ENCODE results near the gene NUBPL.
"Not testable (repeated sequence)": the region's sequence is repeated elsewhere in the genome, so short reads cannot be mapped to it uniquely, and the experiment has no call there.

NUBPL gene

GRCh38 chr14:31884238-31884637, 323.0 kb downstream of the NUBPL start:
- DNase-seq = no peak

GRCh38 chr14:31884776-31885379, 323.7 kb downstream of the NUBPL start:
- DNase-seq = no peak

- DNase-seq = no peak
Observed at GRCh38 chr14:31886156-31886835, 325.1 kb downstream of the NUBPL start.

GRCh38 chr14:31887929-31888580, 326.9 kb downstream of the NUBPL start:
- DNase-seq = no peak

DNA sequence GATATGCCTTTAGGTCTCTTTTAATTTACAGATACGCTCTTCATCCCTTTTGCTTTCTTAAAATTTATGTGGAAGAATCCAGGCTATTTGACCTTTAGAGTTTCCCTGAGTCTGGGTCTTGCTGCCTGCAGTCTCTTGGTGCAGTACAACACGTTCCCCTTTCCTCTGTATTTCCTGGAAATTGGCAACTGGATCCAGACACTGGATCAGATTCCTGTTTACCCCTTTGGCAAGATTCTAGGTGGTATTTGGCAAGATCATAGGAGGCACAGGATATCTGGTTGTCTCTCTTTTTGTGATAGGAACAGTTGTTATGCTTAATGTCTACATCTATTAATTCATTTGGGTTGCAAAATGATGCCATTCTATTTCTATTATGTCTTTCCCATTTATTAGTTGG, 328.1 kb downstream of the NUBPL start:
- DNase-seq = no peak

DNA sequence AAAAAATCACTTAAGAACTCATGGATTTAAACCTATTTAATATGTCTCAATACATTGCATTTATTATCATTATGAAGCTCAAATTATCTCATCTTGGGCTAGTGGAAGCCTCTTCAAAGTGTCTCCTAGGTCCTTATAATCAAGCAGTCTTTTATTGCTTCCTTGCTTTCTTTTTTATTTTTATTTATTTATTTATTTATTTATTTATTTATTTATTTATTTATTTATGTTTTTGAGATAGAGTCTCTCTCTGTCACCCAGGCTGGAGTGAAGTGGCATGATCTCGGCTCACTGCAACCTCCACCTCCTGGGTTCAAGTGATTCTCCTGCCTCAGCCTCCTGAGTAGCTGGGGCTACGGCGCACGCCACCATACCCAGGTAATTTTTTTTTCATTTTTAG, 329.0 kb downstream of the NUBPL start:
- not testable (repeated sequence) for DNase-seq

- DNase-seq = no peak
Observed at GRCh38 chr14:31893221-31893757, 332.1 kb downstream of the NUBPL start.

GRCh38 chr14:31894351-31894750, 333.1 kb downstream of the NUBPL start:
- DNase-seq = no peak

DNA sequence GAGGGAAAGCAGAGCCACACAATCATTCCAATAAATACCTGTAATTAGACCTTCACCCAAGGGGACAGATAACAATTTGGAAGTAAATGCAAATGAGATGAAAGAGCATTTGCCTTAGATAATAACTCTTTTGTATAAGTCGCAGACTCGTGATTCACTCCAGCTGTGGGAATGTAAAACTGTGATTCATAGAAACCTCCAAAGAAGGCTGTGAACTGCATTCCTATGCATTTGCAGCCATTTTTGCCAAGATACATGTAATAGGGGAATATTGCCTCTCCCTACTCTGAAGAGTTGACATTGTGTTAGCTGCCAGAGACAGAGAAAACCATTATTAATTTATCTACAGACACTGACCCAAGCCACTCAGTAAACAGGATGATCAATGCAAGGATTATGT, 334.0 kb downstream of the NUBPL start:
- DNase-seq = no peak

GRCh38 chr14:31895646-31896045, 334.4 kb downstream of the NUBPL start:
- no peak for DNase-seq

- DNase-seq = no peak
Observed at GRCh38 chr14:31897581-31898186, 336.5 kb downstream of the NUBPL start.

GRCh38 chr14:31898838-31899528, 337.8 kb downstream of the NUBPL start:
- no peak for DNase-seq

DNA sequence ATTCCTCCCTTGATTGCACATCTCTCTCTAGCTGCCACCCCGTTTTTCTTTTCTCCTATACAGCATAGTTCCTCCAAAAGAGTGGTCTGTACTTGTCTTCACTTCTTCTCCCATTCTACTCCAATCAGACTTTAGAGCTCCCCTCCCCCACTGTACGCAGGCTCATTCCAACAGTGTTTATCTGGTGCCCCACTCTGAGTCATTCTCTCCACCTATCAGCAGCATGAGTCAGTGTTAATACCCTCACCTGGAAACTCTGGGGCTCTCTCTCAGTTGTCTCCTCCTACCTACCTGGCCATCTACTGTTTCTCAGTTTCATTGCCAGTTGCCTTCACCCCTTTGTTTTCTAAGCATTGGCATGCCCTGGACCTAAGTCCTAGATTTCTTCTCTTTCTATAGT, 340.8 kb downstream of the NUBPL start:
- no peak for DNase-seq

DNA sequence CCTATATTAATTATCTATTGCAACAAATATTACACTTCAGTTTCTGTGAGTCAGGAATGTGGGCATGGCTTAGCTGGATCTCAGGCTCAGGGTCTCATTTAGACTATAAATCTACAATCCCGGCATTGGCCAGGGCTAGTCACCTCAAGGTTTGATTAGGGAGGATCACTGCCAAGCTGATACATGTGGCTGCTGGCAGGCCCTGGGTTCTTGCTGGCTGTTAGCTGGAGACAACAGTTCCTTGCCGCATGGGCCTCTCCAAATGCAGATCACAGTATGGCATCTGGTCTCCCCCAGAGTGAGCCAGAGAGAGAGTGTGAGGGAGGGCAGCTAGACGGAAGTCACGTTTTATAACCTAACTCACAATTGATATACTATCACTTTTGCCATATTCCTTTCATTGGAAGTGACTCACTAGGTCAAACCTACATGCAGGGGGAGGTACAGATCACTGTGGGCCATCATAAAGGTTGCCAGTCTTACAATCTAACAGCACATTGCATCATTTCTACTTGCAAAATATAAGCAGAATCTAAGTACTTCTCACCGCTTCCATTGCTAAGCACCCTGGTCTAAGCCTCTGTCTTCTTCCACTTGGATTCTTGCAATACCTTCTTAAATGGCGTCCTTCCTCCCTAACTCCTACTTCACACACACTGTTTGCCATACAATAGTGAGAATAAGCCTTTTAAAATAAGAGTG, 341.9 kb downstream of the NUBPL start:
- no peak for DNase-seq

- DNase-seq = no peak
Observed at GRCh38 chr14:31909977-31910376, 348.8 kb downstream of the NUBPL start.

Data from central memory CD4-positive, alpha-beta T cell (primary cell).